GM12874 (cell line): ENCODE results near the gene APBB2.

ENCODE experiments used
- CTCF ChIP-seq: IDR thresholded peaks from 2 replicates; pipeline ENCODE4 v1.5.1; 2011; ENCODE audit warnings: low read depth, mild to moderate bottlenecking, control low read depth, low read length, moderate library complexity; ENCODE audit not compliant: insufficient read depth

Gene APBB2

GRCh38 chr4:41189666-41190065 is 24.7 kb downstream of the APBB2 start:
- TF ChIP-seq CTCF = no peak

- TF ChIP-seq CTCF = no peak
Measured at GRCh38 chr4:41189076-41189475, 25.3 kb downstream of the APBB2 start.

GRCh38 chr4:41185614-41186592 is 28.4 kb downstream of the APBB2 start:
- TF ChIP-seq CTCF = no peak

GRCh38 chr4:41184009-41184408 is 30.3 kb downstream of the APBB2 start:
- no peak for TF ChIP-seq CTCF

- no peak for TF ChIP-seq CTCF
Measured at GRCh38 chr4:41183021-41183553, 31.3 kb downstream of the APBB2 start.

GRCh38 chr4:41181037-41181436 is 33.3 kb downstream of the APBB2 start:
- no peak for TF ChIP-seq CTCF

GRCh38 chr4:41179498-41180195 is 34.7 kb downstream of the APBB2 start:
- no peak for TF ChIP-seq CTCF
